Subcutaneous adipose tissue (tissue), 4 donors: ENCODE results near the gene PRRT2. TPM values are rescaled to one million over a fixed set of nuclear protein-coding genes. Genes with fewer than 3 reads are reported as not detected.

Experiments
- total RNA-seq, 4 donors: library from RNA; depleted of rRNA; stranded (reverse); fragments of >200 nt; gene quantifications; one replicate each; pipeline ENCODE4 v1.1.0, GENCODE V29; 2016
- TF ChIP-seq, protein P1 (sequence below): fragments of 450-650 bp; IDR thresholded peaks from one replicate; pipeline ENCODE4 v1.5.1; 2016; ENCODE audit warnings: low read depth, mild to moderate bottlenecking, control low read depth, antibody characterized with exemption, moderate library complexity

PRRT2 gene
- total RNA-seq, 4 donors from 2014 or later: 0.19 to 3.5 (median 2.9) TPM; not detected in 1

DNA sequence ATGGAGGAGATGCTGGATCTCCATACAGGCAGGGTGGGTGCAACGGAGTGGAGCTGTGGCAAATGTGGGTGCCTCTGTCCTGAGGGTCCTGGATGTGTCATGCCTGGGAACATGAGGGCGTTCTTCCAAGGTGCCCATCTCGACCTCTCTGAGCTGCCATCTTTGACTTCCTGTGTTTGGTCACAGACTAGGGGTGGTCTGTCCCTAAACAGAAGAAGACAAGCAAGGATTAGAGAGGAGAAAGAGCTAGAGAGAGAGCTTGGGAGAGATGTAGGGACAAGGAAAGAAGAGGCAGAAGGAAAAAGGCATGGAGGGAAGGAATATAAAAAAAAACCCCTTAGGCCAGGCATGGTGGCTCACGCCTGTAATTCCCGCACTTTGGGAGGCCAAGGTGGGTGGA, 37.3 kb upstream of the PRRT2 start:
- TF ChIP-seq, protein P1, sequence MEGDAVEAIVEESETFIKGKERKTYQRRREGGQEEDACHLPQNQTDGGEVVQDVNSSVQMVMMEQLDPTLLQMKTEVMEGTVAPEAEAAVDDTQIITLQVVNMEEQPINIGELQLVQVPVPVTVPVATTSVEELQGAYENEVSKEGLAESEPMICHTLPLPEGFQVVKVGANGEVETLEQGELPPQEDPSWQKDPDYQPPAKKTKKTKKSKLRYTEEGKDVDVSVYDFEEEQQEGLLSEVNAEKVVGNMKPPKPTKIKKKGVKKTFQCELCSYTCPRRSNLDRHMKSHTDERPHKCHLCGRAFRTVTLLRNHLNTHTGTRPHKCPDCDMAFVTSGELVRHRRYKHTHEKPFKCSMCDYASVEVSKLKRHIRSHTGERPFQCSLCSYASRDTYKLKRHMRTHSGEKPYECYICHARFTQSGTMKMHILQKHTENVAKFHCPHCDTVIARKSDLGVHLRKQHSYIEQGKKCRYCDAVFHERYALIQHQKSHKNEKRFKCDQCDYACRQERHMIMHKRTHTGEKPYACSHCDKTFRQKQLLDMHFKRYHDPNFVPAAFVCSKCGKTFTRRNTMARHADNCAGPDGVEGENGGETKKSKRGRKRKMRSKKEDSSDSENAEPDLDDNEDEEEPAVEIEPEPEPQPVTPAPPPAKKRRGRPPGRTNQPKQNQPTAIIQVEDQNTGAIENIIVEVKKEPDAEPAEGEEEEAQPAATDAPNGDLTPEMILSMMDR: no peak

DNA sequence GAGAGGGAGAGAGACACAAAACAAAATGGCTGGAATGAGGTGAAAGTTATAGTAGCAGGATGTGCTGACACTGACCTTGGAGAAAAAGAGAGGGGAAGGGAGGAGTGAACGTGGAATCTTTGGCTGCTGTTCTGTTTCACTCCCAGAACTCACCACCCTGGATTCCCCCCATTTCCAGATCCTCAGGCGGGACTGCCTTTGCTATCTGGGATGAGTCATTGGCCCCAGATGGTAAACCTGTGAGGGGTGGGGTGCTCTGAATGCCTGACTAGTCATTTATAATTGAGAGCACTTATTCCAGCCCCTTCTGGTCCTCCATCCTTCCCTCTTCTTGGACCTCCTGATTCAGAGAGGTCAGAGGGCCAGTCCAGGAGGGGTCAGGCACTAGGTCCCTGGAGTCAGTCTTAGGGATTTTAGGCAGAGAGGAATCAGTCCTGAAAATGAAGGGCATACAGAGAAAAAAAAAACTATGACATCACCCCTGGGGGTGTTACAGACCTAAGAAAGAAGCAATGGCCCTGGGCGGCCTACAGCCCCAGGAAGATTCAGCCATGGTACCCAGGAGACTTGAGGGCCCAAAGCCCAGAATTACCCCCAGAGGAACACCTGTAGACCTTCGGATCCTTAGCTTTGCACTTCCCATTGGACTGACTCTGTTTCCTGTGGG, 36.1 kb upstream of the PRRT2 start:
- TF ChIP-seq, protein P1: no peak

DNA sequence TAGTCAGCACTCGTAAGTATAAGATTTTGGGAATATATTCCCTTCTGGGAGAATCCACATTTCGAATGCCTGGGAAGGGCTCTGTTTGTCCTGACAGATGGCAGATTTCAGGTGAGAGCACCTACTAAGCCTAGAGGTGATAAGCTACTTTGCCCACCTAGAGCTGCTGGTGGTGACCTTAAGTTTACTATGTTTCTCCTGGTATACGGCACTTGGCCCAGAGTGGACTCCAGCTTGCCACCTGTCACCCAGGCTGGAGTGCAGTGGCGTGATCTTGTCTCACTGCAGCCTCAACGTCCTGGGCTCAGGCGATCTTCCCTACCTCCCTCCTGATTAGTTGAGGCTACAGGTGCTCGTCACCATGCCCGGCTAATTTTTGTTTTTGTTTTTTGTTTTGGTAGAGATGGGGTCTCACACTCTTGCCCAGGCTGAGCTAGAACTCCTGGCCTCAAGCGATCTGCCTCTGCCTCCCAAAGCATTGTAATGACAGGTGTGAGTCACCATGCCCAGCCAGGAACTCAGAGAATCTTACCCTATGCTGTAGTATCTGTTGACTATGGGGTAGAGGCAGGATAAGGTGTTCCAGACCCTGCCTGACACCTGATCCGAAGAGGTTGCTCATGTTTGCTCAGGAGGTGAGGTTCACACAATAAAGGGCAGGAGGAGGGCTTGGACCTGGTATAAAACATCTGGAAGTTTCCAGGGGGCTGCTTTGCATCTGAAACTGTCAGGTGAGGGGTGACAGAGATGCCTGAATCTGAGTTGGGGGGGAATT, 34.2 kb upstream of the PRRT2 start, which contains the start of gene ZG16:
ZG16 (plus strand) TSS at position 681 of the 775 bp plus-strand sequence. CDS start 1,011 bp downstream, outside the sequence.
- TF ChIP-seq, protein P1: no peak

DNA sequence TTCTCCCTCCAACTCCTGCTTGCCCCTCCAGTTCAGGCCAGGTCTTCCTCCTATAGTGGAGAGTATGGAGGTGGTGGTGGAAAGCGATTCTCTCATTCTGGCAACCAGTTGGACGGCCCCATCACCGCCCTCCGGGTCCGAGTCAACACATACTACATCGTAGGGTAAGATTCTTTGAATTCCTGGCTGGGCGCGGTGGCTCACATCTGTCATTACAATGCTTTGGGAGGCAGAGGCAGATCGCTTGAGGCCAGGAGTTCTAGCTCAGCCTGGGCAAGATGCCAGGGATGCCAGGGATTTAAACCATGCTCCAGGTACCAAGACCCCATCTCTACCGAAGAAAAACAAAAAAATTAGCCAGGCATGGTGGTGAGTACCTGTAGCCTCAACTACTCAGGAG, 32.5 kb upstream of the PRRT2 start:
- TF ChIP-seq, protein P1: no peak

DNA sequence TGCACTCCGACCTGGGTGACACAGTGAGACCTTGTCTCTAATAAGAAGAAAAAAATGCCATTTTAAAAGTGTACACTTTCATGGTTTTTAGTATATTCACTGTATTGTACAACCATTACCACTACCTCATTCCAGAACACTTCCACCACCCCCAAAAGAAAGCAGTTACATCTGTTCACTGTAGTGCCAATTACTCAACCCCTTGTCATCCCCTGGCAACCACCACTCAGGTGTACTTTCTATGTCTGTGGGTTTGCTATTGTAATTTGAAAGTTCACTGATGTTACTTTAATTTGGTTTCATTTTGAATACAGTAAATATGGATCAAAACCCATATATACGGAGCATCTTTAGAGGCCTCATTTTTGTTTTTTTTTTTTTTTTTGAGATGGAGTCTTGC, 27.8 kb upstream of the PRRT2 start:
- TF ChIP-seq, protein P1: no peak

DNA sequence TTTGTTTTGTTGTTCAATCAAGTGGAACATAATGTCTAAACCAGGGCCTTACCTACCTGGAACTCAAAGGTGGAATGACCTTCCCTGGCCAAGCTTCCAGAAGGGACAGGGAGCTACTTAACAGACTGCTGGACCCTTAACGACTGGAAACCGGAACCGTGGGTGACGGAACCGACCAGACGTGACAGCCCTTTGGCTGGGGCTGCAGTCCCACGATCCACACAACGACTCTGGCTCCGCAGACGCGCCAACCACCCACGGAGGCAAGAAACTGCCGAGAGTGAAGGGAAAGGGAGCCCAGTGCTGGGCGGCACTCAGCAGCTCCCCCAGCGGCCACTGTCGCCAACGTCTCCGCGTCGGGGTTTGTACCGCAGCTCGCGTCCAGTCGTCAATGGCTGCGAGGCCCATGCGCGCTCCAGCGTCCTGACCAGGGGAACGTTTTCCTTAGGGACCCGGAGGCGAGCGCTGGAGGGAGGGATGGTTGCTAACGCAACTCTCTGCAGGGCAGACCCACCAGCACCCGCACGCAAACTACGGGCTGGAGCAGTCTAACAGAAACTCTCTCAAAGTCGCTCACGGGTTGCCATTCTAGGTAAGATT, 27.0 kb upstream of the PRRT2 start:
- TF ChIP-seq, protein P1: no peak

DNA sequence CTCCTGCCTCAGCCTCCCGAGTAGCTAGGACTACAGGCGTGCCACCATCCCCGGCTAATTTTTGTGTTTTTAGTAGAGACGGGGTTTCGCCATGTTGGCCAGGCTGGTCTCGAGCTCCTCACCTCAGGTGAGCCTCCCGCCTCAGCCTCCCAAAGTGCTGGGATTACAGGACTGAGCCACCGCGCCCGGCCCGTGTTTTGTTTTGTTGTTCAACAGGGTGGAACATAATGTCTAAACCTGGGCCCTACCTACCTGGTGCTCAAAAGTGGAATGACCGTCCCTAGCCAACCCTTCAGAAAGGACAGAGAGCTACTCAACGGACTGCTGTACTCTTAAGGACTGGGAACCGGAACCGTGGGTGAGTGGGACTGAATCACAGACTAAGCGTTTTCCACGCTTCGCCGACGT, 22.2 kb upstream of the PRRT2 start:
- TF ChIP-seq, protein P1: no peak
